ENCODE data around the gene TRIM9. TPM values are rescaled to one million over a fixed set of nuclear protein-coding genes. Genes with fewer than 3 reads are reported as not detected.

Gene TRIM9
- total and polyA plus RNA-seq, 9 of the 15 experiments (the other 6 are each of a cell fraction or from before 2014, with no cell fraction given) = 0.03 to 0.15 (median 0.04) TPM; not detected in 4

DNA sequence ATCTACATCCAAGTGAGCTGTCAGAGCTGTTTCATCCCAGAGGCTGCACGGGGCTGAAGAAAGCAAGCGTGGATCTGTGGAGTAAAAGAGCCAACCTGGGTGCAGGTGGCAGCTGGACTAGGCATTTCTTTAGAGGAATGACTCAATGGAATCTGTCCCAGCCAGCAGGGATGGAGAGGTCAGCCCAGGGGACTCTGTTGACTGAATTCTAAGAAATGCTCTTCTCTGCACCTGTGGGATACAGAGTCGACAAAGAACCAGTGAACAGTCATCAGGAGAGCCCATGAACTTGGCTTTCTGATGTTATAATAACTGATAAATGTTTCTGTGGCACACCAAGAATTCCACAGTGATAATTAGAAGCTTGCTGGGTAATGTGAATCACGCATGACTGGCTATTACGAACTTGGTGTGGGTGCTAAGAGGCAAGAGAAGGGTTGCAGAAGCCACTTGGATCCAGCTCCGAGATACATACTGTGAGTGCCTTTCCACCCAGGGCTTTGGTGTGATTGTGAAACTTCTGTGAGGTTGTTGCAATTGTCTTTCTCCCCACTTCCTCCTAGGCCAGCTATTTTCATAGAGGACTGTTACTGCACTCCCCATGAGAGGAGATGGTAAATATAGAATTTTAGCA is 166.8 kb downstream of the TRIM9 start (continued):
- TF ChIP-seq, protein P1, sequence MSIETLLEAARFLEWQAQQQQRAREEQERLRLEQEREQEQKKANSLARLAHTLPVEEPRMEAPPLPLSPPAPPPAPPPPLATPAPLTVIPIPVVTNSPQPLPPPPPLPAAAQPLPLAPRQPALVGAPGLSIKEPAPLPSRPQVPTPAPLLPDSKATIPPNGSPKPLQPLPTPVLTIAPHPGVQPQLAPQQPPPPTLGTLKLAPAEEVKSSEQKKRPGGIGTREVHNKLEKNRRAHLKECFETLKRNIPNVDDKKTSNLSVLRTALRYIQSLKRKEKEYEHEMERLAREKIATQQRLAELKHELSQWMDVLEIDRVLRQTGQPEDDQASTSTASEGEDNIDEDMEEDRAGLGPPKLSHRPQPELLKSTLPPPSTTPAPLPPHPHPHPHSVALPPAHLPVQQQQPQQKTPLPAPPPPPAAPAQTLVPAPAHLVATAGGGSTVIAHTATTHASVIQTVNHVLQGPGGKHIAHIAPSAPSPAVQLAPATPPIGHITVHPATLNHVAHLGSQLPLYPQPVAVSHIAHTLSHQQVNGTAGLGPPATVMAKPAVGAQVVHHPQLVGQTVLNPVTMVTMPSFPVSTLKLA (conservative IDR thresholded peaks at IDR 0.05) = no peak
- peak; percentile 77 for TF ChIP-seq CEBPG (CRISPR knock-in tag; IDR thresholded peaks at IDR 0.05)
- TF ChIP-seq CEBPG (tag; conservative IDR thresholded peaks at IDR 0.05 in 1 of 2, IDR thresholded peaks at IDR 0.05 in 1 of 2) = peak; percentile 90 to 93
- no peak for TF ChIP-seq BACH1 (tag; IDR thresholded peaks at IDR 0.05)
- TF ChIP-seq SP1 (CRISPR knock-in tag; IDR thresholded peaks at IDR 0.05) = no peak
- TF ChIP-seq CEBPB (tag; IDR thresholded peaks at IDR 0.05) = peak; percentile 98
- TF ChIP-seq TOE1 (IDR thresholded peaks at IDR 0.05; ENCODE audit: borderline replicate concordance) = no peak
- TF ChIP-seq TOE1 (CRISPR knock-in tag; IDR thresholded peaks at IDR 0.05; ENCODE audit: borderline replicate concordance, low read depth) = no peak
- TF ChIP-seq BDP1 (IDR thresholded peaks at IDR 0.05; ENCODE audit: insufficient read depth, insufficient read length) = no peak
- peak; percentile 67; the same call in 1 of the 2 replicates for TF ChIP-seq SPI1 (IDR thresholded peaks at IDR 0.05; ENCODE audit: borderline replicate concordance, low read depth, low read length)
- TF ChIP-seq ZNF263 (CRISPR knock-in tag; IDR thresholded peaks at IDR 0.05; ENCODE audit: borderline replicate concordance) = no peak
- no peak for TF ChIP-seq ZNF584 (CRISPR knock-in tag; IDR thresholded peaks at IDR 0.05; ENCODE audit: low read depth)
- TF ChIP-seq HDAC3 (IDR thresholded peaks at IDR 0.05; ENCODE audit: borderline replicate concordance, partially characterized antibody) = no peak
- 0 out of 2 replicates have a peak, but pooled peaks have one; percentile 30 for TF ChIP-seq ETV1 (tag; conservative IDR thresholded peaks at IDR 0.05; ENCODE audit: low read depth)
- no peak for TF ChIP-seq ETV5 (CRISPR knock-in tag; IDR thresholded peaks at IDR 0.05; ENCODE audit: low read depth)
- TF ChIP-seq SMAD4 (CRISPR knock-in tag; conservative IDR thresholded peaks at IDR 0.05) = 0 out of 2 replicates have a peak, but pooled peaks have one; percentile 22
- TF ChIP-seq BHLHE40 (IDR thresholded peaks at IDR 0.05; ENCODE audit: low read length) = no peak
- TF ChIP-seq ZNF217 (CRISPR knock-in tag; IDR thresholded peaks at IDR 0.05) = no peak
- TF ChIP-seq, protein P2, sequence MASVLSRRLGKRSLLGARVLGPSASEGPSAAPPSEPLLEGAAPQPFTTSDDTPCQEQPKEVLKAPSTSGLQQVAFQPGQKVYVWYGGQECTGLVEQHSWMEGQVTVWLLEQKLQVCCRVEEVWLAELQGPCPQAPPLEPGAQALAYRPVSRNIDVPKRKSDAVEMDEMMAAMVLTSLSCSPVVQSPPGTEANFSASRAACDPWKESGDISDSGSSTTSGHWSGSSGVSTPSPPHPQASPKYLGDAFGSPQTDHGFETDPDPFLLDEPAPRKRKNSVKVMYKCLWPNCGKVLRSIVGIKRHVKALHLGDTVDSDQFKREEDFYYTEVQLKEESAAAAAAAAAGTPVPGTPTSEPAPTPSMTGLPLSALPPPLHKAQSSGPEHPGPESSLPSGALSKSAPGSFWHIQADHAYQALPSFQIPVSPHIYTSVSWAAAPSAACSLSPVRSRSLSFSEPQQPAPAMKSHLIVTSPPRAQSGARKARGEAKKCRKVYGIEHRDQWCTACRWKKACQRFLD (CRISPR knock-in tag; IDR thresholded peaks at IDR 0.05) = peak; percentile 56; the same call in 1 of the 2 replicates
- TF ChIP-seq PTTG1 (tag; IDR thresholded peaks at IDR 0.05; ENCODE audit: low read depth) = no peak
- no peak for TF ChIP-seq ZNF696 (CRISPR knock-in tag; conservative IDR thresholded peaks at IDR 0.05)

Measured in K562 (cell line).